Activated CD8-positive, alpha-beta memory T cell treated with anti-CD3 and anti-CD28 coated beads for 36 hours (primary cell): Measurements from ENCODE around the gene SH3BP5L. TPM values are rescaled to one million over a fixed set of nuclear protein-coding genes. Genes with fewer than 3 reads are reported as not detected.

Source experiments
- total RNA-seq, 2 experiments: library from RNA; stranded (reverse); gene quantifications; one replicate each; pipeline ENCODE4 v1.2.3, GENCODE V29; 2021

SH3BP5L gene
- total RNA-seq, 2 experiments from 2014 or later: 19.9 to 20.0 TPM

Other genes starting within 250 kb of the SH3BP5L start
- gene OR2T10, start 228.2 kb downstream of the SH3BP5L start, total RNA-seq: not detected
- gene OR2T11, start 190.8 kb downstream of the SH3BP5L start, total RNA-seq: not detected
- not detected for gene OR2T35, start 180.6 kb downstream of the SH3BP5L start, total RNA-seq
- gene OR2T27, start 170.4 kb downstream of the SH3BP5L start, total RNA-seq: not detected
- gene OR14I1, start 123.1 kb downstream of the SH3BP5L start, total RNA-seq: not detected
- not detected for gene LYPD8, start 70.2 kb downstream of the SH3BP5L start, total RNA-seq
- 10 to 100 TPM; 49.1 to 50.3 TPM for gene ZNF672, start 12.3 kb upstream of the SH3BP5L start, total RNA-seq
- gene ZNF692, start 33.2 kb upstream of the SH3BP5L start, total RNA-seq: 10 to 100 TPM; 69.4 to 75.9 TPM
- gene PGBD2, start 80.3 kb upstream of the SH3BP5L start, total RNA-seq: 1 to 10 TPM; 5.8 to 5.9 TPM